A172 (cell line): ENCODE measurements around the gene LRRC72. TPM values are rescaled to one million over a fixed set of nuclear protein-coding genes. Genes with fewer than 3 reads are reported as not detected.
A peak's percentile ranks its signal among the peaks of the same experiment; 100 is the strongest.
"Not testable (repeated sequence)": the region's sequence is repeated elsewhere in the genome, so short reads cannot be mapped to it uniquely, and the experiment has no call there.

Source experiments
- DNase-seq: peaks from one replicate; pipeline ENCODE4 v3.0.0-alpha.2; 2015; ENCODE audit warnings: low spot score
- total RNA-seq: library from RNA; depleted of rRNA; stranded (reverse); fragments of >200 nt; shearing (Covaris generic); gene quantifications from 2 replicates; pipeline ENCODE4 v1.2.3, GENCODE V29; 2014; rRNA removed

The LRRC72 gene
- total RNA-seq = not detected in 2 replicates

DNA sequence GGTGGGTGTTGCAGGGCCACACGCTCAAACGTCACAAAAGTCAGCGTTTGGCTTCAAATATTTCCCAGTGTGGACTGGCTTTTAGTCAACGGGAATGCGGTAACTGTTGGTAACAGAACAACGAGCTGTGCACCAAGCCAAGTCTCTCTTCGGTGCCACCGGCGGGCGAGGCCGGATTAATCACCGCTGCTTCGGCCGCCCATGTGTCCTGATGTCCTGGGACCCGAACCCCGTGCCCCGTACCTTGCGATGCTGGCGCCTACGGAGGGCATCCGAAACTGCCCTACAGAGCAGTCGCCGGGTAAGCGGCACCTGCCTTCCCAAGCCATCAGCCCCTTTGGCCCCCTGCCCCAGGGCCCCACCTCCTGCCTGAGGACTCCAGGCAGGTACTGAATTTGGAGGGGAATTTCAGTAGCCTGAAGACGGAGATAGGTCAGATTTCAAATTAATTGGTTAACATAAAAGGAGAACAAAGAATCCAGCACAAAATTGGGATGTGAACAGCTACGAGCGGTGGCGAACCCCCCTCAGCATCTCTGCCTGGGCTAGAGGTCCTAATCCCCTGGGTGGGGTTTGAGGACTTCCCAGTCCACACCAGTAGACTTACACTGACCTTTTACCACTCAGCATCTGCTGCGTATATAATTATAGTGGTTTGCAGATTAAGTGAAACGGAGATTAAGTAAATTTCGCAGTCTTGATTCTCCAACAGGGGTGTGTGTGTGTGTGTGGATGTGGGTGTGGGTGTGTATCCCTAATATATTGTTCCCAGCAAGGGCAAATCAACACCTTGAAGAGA lies at the start of gene LRRC72:
Gene LRRC72, plus strand, starts transcription at position 84 of the 799 bp plus-strand sequence. Its CDS starts 128 bp downstream, at position 212.
- DNase-seq = no peak

- DNase-seq = no peak
Measured at GRCh38 chr7:16479161-16479560, 47.5 kb upstream of the LRRC72 start.

GRCh38 chr7:16479591-16479990 lies 47.0 kb upstream of the LRRC72 start:
- no peak for DNase-seq

- DNase-seq = peak; percentile 94
Measured at GRCh38 chr7:16484453-16485158, 42.0 kb upstream of the LRRC72 start.

DNA sequence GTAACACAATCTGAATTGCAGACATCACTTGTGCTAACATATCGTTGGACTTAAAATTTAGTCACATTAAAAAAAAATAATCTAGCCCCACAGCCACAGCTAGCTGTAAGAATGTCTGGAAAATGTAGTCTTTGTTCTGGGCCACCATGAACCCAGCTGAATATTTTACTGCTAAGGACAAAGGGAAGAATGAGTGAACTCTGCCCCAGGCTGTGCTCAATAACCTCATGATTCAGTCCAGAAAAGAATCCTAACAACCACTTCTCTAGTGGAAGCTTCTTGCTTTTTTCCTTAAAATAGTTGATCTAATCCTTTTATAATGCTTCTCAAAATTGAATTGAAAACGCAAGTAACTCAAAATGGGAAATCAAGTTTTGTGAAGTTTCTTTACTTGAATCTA lies 35.5 kb upstream of the LRRC72 start:
- no peak for DNase-seq

DNA sequence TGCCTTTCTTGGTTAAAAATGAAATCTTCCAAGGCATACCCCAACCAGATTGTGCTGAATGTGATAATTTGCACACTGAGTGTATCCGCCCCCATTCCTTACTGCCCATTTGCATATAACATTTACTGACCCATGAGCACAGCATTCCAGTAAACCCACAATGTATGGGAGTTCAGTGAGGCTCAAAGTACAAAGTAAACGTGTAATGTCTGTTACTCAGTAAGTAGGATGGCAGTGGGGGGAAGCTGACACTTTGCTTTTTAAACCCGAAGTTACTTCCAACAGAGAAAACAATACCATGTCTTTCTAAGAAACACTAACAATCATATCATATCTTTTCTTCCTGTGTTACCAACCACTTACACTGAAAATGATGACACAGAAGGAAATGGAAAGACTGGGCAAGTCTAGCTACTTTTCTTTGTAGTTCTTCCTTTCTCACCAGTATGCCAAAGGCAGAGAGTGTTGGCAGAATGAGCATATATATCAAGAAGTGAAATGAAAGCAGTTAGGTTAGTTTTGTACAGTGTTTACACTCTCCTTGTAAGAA lies 34.0 kb upstream of the LRRC72 start:
- no peak for DNase-seq

DNA sequence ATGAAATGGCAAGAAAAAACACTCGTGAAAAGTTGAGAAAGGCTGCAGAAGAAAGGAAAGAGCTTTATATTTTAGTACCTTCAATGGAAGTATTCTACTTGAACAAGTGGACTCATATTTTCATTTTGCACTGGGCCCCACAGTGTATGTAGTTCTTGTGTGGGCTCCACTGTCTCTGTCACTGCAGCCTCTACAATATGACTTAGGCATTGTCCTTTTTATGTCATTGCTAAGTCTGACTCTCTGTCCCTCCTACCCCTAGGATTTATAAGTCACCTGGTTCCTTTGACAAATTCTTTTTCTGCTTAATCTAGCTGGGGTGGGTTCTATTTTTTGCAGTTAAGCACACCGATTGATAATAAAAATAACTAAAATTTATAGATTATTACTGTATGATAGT lies 33.4 kb upstream of the LRRC72 start:
- no peak for DNase-seq

- DNase-seq = no peak
Measured at GRCh38 chr7:16494551-16494950, 32.1 kb upstream of the LRRC72 start.

DNA sequence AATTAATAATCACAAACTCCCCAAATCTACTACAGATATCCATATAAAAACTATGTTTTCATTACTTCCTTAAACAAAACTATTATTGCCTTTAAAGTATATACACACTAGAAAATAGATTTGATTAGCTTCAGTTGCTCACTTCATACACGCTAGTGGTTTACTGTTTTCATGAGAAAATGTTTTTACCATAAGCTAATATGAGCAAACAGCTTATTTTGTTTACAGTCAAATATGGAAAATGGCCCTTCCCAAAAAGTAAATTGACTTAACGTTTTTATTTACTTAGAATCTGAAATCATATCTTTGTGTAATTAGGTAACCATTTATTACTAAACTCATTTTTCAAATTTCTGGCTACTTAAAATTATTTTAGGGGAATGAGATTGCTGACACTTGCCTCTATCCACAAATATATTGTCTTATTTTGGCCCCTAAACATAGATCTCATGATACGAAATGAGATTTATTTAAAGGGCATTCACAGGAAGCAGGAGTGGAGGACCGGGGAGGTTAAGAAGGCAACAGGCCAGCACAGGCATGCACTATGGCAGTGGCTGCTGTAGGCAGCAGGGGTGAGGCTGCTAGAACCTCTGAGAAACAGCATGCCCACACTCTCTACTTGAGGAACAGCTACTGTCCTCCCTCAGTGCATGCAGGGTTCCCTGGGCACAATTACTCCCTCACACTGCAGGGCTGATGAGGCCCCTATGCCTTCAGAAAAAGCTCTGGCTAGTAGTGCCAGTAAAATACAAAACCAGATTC lies 31.5 kb upstream of the LRRC72 start:
- no peak for DNase-seq

DNA sequence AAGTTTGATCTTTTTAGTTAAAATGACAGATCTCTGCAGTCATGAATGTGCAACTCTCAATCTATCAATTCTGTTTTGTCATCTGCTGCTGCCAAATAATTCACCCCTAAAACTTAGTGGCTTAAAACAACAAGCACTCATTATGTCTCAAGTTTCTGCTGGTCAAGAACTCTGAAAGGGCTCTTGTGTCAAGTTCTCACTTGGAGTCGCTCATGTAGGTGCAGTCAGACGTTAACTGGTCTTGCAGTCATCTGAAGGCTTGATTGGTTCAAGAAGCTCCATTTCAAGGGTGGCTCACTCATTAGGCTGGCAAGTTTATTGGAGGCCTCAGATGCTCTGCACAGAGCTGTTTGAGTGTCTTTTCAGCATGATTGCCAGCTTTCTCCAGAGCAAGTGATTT lies 28.5 kb upstream of the LRRC72 start:
- DNase-seq = no peak

DNA sequence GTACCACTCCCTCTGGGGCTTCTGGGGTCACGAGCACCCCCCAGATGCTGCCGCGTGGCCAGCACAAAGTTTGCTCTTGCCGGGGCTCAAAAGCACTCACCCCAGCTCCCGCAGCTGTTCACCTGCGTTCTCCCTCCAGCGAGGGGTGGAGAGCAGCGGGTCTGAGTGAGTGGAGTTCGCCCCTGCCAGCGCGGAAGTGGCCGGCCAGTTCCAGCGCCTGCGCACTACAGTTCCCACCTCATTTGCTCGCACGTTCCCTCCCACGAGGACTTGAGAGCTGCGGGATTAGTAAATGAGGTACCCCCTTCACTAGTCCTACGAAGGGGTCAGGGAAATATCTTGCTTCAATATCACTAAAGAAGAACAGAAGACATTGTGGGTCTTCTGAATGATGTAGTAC lies 24.3 kb upstream of the LRRC72 start:
- no peak for DNase-seq

DNA sequence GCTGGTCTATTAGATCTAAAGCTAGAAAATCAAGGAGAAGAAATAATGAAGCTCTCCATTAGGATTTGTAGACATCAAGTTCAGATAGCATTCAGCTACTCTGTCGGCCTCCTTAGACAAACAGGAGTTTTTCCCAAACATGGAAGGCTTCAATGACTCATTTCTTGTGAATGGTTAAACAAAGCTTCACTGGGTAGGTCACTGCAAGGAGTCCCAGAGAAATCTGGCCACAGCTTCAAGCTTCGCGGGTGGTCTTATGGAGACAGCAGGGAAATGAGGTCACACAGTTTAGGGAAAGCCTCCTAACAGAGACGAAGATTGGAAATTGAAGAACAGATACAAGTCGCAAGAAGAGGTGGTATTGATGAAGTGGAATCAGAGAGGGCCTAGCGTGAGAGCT lies 22.6 kb upstream of the LRRC72 start:
- DNase-seq = peak; percentile 12

GRCh38 chr7:16506422-16506821 lies 20.2 kb upstream of the LRRC72 start:
- not testable (repeated sequence) for DNase-seq

DNA sequence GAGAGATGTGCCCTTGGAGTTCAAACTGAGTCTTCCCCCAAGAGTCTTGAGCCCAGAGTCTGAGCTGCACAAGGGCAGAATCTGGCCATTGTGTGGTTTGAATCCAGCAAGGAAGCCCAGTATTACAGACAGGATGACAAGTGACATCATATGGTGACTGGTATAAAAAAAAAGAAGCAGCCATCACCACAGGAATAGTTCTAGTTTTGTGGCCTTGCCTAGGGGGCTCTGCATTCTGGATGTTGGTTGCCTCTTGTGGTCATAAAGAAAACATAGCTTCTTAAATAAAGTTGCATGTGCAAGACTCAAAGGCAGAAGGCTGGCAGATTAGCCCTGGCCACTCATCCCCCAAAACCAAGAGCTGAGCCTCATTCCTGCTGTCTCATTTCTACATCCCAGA lies 16.8 kb upstream of the LRRC72 start:
- peak; percentile 5 for DNase-seq

GRCh38 chr7:16511314-16511713 lies 15.3 kb upstream of the LRRC72 start:
- DNase-seq = no peak

GRCh38 chr7:16512097-16512496 lies 14.5 kb upstream of the LRRC72 start:
- DNase-seq = no peak

DNA sequence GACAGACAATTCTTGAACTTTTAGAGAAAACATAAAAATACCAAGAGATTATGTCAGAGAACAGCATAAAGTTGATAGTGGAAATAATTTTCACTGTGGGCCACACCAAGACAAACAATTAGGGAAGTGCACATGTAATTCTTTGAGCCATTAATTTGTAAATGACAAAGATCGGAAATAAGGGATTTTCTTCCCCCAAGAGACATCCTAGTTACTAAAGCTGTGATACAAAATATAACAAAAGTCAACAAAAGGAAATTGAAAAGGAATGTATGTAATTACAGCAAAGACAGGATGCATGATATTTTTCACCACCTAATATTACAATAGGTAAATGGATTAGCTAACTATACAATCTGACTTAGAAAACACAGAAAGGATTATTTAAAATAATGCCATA lies 12.4 kb upstream of the LRRC72 start:
- DNase-seq = no peak

- DNase-seq = no peak
Measured at GRCh38 chr7:16514729-16515128, 11.9 kb upstream of the LRRC72 start.

DNA sequence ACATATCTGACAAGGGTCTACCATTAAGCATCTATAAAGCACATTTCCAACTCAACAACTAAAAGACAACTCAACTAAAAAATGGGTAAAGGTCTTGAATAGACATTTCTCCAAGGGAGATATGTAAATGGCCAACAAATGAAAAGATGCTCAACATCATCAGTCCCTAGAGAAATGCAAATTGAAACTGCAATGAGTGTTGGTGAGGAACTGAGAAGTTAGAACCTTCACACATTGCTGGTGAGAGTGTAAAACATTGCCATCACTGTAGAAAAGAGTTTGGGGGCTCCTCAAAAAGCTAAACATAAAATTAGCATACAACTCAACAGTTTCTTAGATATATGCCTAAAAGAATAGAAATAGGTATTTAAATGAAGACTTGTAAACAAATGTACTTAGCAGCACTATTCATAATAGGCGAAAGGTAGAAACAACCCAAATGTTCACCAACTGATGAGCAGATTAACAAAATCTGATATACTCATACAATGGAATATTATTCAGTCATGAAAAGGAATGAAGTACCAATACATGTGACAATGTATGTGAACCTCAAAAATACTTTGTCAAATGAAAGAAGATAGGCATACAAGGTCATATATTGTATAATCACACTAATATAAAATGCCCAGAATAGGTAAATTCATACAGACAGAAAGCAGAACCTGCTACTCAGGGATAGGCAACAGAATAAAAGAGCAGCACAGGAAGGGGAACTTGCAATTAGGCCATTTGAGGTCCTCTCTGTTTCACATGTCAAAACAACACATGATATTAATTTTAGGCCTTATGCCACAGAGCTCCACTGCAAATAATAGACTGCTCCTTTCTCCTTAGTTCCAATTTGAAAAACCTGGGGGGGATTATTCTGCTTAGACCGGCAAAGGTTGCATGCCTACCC lies 10.6 kb upstream of the LRRC72 start:
- DNase-seq = no peak

GRCh38 chr7:16519985-16520384 lies 6.6 kb upstream of the LRRC72 start:
- not testable (repeated sequence) for DNase-seq

- DNase-seq = no peak
Measured at GRCh38 chr7:16524332-16524731, 2.3 kb upstream of the LRRC72 start.
